Suprapubic skin (tissue), 4 donors: ENCODE data around the gene GPR171. TPM values are rescaled to one million over a fixed set of nuclear protein-coding genes. Genes with fewer than 3 reads are reported as not detected.

Source experiments
- DNase-seq, 2 donors: peaks; one replicate each; pipeline ENCODE4 v3.0.0-alpha.2; 2019; ENCODE audit warnings: low spot score in 2 of 2
- H3K27ac ChIP-seq: fragments of 200-600 bp; sonication (generic); one replicate; pipeline ENCODE4 v1.5.1; 2019
- H3K27me3 ChIP-seq: fragments of 200-600 bp; sonication (generic); one replicate; pipeline ENCODE4 v1.5.1; 2019
- H3K36me3 ChIP-seq: fragments of 200-600 bp; sonication (generic); one replicate; pipeline ENCODE4 v1.5.1; 2019
- H3K4me1 ChIP-seq: fragments of 200-600 bp; sonication (generic); one replicate; pipeline ENCODE4 v1.5.1; 2019
- H3K4me3 ChIP-seq: fragments of 200-600 bp; sonication (generic); one replicate; pipeline ENCODE4 v1.5.1; 2019; ENCODE audit warnings: mild to moderate bottlenecking
- H3K9me3 ChIP-seq: fragments of 200-600 bp; sonication (generic); one replicate; pipeline ENCODE4 v1.5.1; 2019
- CTCF ChIP-seq, 2 donors: fragments of 200-600 bp in 1 of 2; fragments of 450-650 bp in 1 of 2; sonication (generic) in 1 of 2; IDR thresholded peaks; one replicate each; pipeline ENCODE4 v1.5.1; 2016 to 2019; ENCODE audit warnings: antibody characterized with exemption in 2 of 2, mild to moderate bottlenecking in 1 of 2, moderate library complexity in 1 of 2
- EP300 ChIP-seq: sonication (generic); formaldehyde crosslinking; IDR thresholded peaks from one replicate; pipeline ENCODE4 v1.6.1; 2017; ENCODE audit warnings: antibody characterized with exemption
- POLR2A ChIP-seq, 2 donors: fragments of 450-650 bp; IDR thresholded peaks; one replicate each; pipeline ENCODE4 v1.6.1; 2017; ENCODE audit warnings: antibody characterized with exemption in 2 of 2, mild to moderate bottlenecking in 2 of 2, moderate library complexity in 2 of 2
- POLR2AphosphoS5 ChIP-seq, 3 donors: sonication (generic); formaldehyde crosslinking; IDR thresholded peaks; one replicate each; pipeline ENCODE4 v1.6.1; 2017; ENCODE audit warnings: antibody characterized with exemption in 3 of 3
- WGBS: methylation state at CpG from one replicate; pipeline ENCODE4 v1.1.5; 2018; 5-methylcytosine and 5-hydroxymethylcytosine counted together
- total RNA-seq, 4 donors: library from RNA; depleted of rRNA; stranded (reverse); fragments of >200 nt; gene quantifications; one replicate each; pipeline ENCODE4 v1.1.0, GENCODE V29; 2016

Gene GPR171
- total RNA-seq, 4 donors from 2014 or later = 0.76 to 1.5 (median 1.3) TPM

- 87% methylated on average over 6 of the region's 6 CpGs for WGBS
- Histone ChIP-seq H3K4me3 (no peak overlapping the region), H3K4me1 (no peaks in the 10 kb centered on the region), H3K36me3 (no peaks in the 10 kb centered on the region), H3K9me3 (no peaks in the 10 kb centered on the region), H3K27ac (no peak overlapping the region), H3K27me3 (no peaks in the 10 kb centered on the region)
- TF ChIP-seq CTCF (IDR thresholded peaks at IDR 0.05) (no peak), POLR2A (IDR thresholded peaks at IDR 0.05) (no peak)
- DNase-seq = no peak
Measured at GRCh38 chr3:151154566-151154965, 48.5 kb downstream of the GPR171 start.

GRCh38 chr3:151152455-151153079 is 50.4 kb downstream of the GPR171 start:
- no peaks in the 10 kb centered on the region for H3K9me3 ChIP-seq
- H3K27me3 ChIP-seq = no peaks in the 10 kb centered on the region
- 89% methylated on average over 4 of the region's 4 CpGs for WGBS
- no peak overlapping the region for H3K4me3 ChIP-seq
- H3K36me3 ChIP-seq = no peaks in the 10 kb centered on the region
- no peak overlapping the region for H3K27ac ChIP-seq
- TF ChIP-seq POLR2A (IDR thresholded peaks at IDR 0.05) (no peak), CTCF (IDR thresholded peaks at IDR 0.05) (no peak), EP300 (no peak), POLR2AphosphoS5 (IDR thresholded peaks at IDR 0.05) (no peak)
- H3K4me1 ChIP-seq = no peaks in the 10 kb centered on the region
- DNase-seq = no peak

Other genes starting within 250 kb of the GPR171 start
- not detected for gene CLRN1, start 230.5 kb downstream of the GPR171 start, total RNA-seq
- gene MED12L, start 117.6 kb downstream of the GPR171 start, total RNA-seq = under 1 TPM; 0.08 to 0.80 (median 0.22) TPM
- 1 to 10 TPM; 1.1 to 4.2 (median 2.4) TPM for gene P2RY14, start 75.3 kb upstream of the GPR171 start, total RNA-seq
- gene GPR87, start 113.6 kb upstream of the GPR171 start, total RNA-seq = 10 to 100 TPM; 14.7 to 44.3 (median 30.9) TPM
- gene P2RY13, start 126.3 kb upstream of the GPR171 start, total RNA-seq = 1 to 10 TPM in 2 of 4 donors, under 1 TPM in 2; 0.53 to 3.4 (median 1.3) TPM
- gene P2RY12, start 181.5 kb upstream of the GPR171 start, total RNA-seq = 1 to 10 TPM in 1 of 4 donors, not detected in 3; 1.2 TPM